HFF-Myc (cell line): Measurements from ENCODE around the gene GPR22.

Source experiments
- DNase-seq: peaks from one replicate; pipeline ENCODE4 v3.0.0-alpha.2; 2011; ENCODE audit warnings: low read depth; ENCODE audit errors: extremely low read depth
- H3K4me3 ChIP-seq: replicated peaks from 2 replicates; pipeline ENCODE4 v1.5.1; 2011; ENCODE audit warnings: low read depth, mild to moderate bottlenecking, control low read depth, low read length
- CTCF ChIP-seq: IDR thresholded peaks from 2 replicates; pipeline ENCODE4 v1.5.1; 2012; ENCODE audit warnings: mild to moderate bottlenecking, low read depth, low read length, control low read depth; ENCODE audit errors: missing control alignments

The GPR22 gene

GRCh38 chr7:107503687-107504086 is 33.8 kb downstream of the GPR22 start:
- no peak overlapping the region for H3K4me3 ChIP-seq
- TF ChIP-seq CTCF, result no peak
- DNase-seq, result no peak

- DNase-seq, result no peak
- H3K4me3 ChIP-seq, result no peak overlapping the region
- TF ChIP-seq CTCF, result no peak
Observed at GRCh38 chr7:107505362-107505761, 35.5 kb downstream of the GPR22 start.

GRCh38 chr7:107505997-107506673 is 36.3 kb downstream of the GPR22 start:
- no peak for DNase-seq
- no peak for TF ChIP-seq CTCF
- H3K4me3 ChIP-seq, result no peak overlapping the region

GRCh38 chr7:107506674-107507339 is 37.0 kb downstream of the GPR22 start:
- DNase-seq, result no peak
- no peak overlapping the region for H3K4me3 ChIP-seq
- TF ChIP-seq CTCF, result no peak
